ENCODE measurements around the gene HES4. TPM values are rescaled to one million over a fixed set of nuclear protein-coding genes. Genes with fewer than 3 reads are reported as not detected.

The HES4 gene
- total RNA-seq, 1 donor from 2014 or later = 63.6 TPM

GRCh38 chr1:966704-967300 lies 33.1 kb downstream of the HES4 start:
- peak; percentile 88 for DNase-seq (ENCODE audit: low spot score)

- DNase-seq (ENCODE audit: low spot score) = no peak
These were observed 33.7 kb downstream of the HES4 start, which contains the start of gene PLEKHN1 for GRCh38 chr1:966135-966703. Gene PLEKHN1 (plus strand): TSS chr1:966482. CDS start chr1:966532, 50 bp downstream.

DNA sequence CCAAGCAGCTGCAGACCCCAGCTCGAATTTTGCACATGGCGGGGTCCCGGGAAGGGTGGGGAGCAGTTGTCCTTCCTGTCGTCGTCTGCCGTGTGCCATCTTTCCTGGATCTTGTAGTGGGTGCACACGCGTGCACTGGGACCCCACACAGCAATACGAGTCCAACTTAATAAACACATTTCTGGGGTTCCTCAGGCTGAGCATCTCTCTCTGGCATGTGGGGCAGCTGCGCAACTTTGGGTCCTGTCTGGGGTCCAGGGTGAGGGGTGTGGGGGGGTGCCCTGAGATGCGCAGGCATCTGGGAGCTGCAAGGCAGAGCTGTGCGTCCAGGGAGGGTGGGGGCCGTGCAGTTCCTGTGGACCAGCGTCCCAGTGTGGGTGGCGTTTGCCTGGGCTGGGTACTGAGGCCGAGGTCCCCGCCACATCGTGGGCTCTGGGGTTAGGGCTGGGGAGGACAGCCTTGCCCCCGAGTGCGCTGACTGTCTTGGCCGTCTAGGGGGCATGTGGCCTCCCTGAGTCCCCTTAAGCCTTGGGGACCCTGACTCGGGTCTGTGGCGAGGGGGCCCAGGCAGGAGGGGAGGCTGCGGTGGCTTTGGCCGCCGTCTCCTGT lies 34.3 kb downstream of the HES4 start:
- DNase-seq (ENCODE audit: low spot score) = no peak

DNA sequence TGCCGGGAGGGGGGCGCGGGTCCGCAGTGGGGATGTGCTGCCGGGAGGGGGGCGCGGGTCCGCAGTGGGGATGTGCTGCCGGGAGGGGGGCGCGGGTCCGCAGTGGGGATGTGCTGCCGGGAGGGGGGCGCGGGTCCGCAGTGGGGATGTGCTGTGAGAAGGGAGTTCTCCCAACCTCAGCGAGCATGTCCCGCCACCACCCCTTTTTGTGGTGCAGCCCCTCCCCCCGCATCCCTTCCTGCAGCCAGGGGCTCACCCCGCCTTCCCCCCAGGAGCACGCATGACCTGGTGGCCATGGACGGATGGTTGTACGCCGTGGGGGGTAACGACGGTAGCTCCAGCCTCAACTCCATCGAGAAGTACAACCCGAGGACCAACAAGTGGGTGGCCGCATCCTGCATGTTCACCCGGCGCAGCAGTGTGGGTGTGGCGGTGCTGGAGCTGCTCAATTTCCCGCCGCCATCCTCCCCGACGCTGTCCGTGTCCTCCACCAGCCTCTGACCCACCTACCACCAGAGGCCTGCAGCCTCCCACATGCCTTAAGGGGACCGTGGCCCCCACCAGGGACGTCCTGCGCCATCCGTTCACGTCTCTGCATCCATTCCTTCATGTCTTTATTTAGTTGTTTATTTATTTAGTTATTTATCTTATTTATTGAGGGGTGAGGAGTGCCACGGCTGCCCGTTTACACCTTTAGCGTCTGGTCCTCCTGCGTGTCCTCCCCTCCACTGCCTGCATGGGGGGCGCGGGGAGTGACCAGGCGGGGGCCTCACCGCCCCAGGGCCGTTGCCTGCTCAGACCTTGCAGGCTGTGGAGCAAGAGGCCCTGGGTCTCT lies 35.0 kb downstream of the HES4 start:
- DNase-seq (ENCODE audit: low spot score) = no peak

DNA sequence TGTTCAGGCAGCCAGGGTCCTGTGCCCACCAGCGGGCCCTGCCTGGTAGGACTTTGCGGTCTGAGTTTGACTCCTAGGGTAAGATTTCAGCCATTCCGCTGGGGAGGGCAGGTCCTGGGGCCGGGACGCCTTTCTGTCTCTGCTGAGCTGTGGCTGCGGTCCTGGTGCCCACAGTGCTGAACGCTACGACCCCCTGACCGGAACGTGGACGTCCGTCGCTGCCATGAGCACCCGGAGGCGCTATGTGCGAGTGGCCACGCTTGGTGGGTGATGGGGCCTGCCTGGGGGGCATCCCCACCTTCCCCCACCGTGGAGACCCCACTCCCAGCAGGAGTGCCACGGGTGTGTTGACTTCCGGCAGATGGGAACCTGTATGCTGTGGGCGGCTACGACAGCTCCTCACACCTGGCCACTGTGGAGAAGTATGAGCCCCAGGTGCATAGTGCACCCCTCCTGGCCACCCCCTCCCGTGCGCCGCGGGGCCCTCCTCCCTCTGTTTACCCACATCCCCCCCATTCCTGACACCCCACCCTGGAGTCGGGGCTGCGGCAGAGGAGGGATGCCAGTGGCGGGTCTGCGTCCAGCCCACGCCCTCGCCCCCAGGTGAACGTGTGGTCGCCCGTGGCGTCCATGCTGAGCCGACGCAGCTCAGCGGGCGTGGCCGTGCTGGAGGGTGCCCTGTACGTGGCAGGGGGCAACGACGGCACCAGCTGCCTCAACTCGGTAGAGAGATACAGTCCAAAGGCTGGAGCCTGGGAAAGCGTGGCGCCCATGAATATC lies 36.0 kb downstream of the HES4 start:
- no peak for DNase-seq (ENCODE audit: low spot score)

DNA sequence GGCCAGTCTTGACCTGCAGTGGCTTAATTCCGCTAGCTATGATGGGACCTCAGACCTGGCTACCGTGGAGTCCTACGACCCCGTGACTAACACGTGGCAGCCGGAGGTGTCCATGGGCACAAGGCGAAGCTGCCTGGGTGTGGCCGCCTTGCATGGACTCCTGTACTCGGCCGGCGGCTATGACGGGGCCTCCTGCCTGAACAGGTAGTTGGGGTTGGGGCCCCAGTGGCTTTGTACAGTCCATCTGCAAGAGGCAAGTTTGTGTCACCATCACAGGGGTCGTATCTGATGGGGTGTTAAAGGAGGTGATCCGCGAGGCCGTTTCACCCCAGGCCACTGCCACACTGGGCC lies 36.6 kb downstream of the HES4 start:
- no peak for DNase-seq (ENCODE audit: low spot score)

- no peak for DNase-seq (ENCODE audit: low spot score)
These were observed 37.3 kb downstream of the HES4 start for GRCh38 chr1:962381-963300.

- no peak for DNase-seq (ENCODE audit: low spot score)
These were observed 38.7 kb downstream of the HES4 start for GRCh38 chr1:961132-961669.

GRCh38 chr1:960363-961131 lies 39.4 kb downstream of the HES4 start, which contains the start of gene KLHL17:
Gene KLHL17 (plus strand): TSS chr1:960584. CDS start chr1:960694, 110 bp downstream.
- DNase-seq (ENCODE audit: low spot score) = no peak

DNA sequence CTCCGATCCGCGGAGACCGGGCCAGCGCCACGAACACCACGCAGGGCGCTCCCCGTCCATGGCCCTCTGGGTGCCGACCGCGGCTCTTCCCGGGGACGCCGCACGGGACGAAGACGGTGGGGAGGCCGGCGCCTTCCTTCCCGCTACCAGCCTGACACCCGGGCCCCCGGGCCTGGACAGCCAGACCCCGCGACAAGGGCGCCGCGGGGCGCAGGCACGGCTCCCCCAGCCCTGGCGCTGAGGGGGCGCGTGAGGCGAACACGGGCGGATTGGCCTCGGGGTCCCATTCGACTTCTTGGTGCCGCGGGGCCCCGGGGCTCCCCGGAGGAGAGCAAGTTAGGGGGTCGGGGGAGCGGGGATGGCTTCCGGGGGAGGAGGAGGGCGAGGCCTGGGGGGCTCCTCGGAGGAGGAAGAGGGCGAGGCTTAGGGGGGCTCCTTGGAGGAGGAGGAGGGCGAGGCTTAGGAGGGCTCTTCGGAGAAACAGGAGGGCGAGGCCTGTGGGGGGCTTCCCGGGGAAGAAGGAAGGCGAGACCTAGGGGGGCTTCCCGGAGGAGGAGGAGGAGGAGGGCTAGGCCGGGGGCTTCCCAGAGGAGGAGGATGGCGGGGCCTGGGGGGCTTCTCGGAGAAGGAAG lies 40.0 kb downstream of the HES4 start:
- DNase-seq (ENCODE audit: low spot score) = no peak

DNA sequence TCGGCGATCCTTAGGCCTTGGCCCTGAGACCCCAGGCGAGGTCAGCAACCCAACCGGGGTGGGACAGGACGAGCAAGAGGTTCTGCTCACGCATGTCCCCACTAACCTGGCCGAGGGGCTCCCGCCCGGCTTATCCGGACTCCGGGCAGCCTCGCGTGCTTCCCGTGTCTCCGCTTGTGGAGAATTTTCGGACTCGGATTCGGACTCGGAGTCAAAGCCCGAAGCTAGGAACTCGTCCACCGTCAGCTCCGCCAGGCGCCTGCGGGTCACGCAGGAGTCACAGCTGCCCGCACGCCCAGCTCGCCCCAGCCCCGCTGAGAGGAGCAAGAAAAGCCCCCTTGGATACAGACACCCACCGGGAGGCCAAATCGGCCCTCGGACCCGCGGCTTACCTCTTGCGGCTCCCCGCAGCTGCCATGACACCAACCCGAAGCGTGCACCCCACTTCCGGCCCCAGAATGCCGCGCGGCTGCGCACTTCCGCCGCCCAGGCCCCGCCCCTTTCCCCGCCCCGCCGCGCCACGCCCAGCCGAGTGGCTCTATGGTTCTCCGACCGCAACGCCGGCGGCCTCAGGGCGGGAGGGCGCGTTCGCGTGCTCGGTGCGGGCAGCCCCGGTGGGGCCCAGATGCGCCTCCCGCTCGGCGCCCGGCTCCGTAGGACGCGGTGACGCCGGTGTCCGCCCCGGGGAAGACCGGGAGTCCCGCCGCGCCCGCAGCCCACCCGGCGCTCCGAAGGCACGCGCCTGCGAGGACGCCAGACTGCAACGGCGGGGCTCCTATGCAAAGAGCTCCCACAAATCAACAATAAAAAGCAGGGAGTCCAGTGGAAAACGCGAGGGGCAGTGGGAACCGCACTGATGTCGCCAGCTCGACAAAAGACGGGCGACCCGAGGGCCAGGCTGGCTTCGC lies 40.8 kb downstream of the HES4 start, which contains the start of gene NOC2L:
Gene NOC2L, minus strand, starts transcription at position 434 of the 908 bp plus-strand sequence. Its CDS starts 16 bp downstream, at position 418.
- DNase-seq (ENCODE audit: low spot score) = peak; percentile 97

DNA sequence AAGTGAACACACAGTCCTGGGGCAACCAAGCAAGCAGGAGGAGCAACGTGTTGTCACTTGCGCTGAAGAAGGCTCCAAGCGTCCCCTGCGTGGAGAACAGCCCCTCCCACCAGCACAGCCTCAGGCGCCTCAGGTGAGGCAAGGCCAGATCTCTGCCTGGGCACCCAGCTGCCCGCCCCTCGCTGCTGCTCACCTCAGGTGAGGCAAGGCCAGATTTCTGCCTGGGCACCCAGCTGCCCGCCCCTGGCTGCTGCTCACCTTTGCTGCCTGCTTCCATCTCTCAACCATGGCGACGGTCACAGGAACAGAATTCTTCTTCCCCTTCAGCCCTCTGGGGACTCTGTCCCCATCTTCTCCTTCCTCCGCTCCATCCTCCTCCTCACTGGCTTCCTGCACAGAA lies 43.3 kb downstream of the HES4 start:
- DNase-seq (ENCODE audit: low spot score) = no peak

- no peak for DNase-seq (ENCODE audit: low spot score)
These were observed 44.4 kb downstream of the HES4 start for GRCh38 chr1:955474-955873.

- DNase-seq (ENCODE audit: low spot score) = no peak
These were observed 45.0 kb downstream of the HES4 start for GRCh38 chr1:954927-955326.

DNA sequence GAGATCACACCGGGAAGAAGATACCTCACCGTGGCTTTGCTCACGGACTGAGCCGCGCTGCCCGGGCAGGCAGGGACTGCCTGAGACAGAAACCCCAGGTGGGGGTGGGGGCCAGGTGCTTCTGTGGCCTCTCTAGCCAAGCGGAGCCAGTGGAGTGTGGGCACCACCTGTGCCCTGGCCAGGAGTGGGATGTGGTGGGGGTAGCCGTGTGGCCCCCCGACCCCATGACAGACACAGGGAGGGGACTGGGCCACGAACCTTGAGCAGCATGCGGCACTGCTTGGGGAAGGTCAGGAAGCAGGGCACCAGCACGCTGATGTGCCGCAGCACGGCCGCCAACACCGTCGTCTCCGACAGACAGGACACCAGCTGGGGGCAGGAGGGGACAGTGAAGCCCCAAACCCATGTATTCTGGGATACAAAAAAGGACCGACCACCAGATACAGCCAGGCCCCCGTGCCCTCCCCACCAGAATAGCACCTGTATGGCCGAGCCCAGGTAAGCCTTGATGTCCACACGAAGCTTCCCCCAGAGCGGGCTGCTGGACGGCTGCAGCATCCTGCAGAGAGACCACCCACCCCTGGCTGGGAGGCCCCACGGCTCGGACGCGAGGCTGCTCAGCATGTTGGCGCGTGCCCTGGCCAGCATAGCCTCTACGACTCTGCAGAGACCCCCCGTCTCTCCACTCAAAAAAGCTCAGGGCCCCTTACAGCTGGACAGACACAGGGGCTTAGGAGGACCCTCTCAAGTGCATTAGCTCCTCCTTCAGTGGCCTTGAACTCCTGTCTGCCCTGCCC lies 46.2 kb downstream of the HES4 start:
- DNase-seq (ENCODE audit: low spot score) = no peak

DNA sequence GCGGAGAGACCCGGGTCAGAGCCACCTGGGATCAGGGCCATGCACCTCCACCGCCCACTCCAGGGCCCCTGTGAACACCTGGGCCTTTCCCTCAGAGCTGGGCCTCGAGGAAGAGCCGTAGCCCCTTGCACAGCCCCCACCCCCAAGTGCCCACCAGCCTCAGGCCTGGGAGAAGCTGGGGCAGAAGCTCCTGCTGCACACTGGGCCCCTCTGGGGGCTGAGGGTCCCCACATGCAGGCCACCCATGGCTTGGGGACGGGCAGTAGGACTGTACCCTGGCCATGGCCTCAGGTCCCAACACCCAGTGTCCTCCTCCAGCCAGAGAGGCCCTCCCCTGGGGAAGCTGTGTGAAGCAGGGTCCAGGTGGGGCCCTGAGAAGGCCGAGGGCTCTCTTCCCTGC lies 47.3 kb downstream of the HES4 start:
- DNase-seq (ENCODE audit: low spot score) = no peak

GRCh38 chr1:952201-952600 lies 47.7 kb downstream of the HES4 start:
- DNase-seq (ENCODE audit: low spot score) = no peak
